HFFc6 (cell line): ENCODE data around the gene A4GALT. TPM values are rescaled to one million over a fixed set of nuclear protein-coding genes. Genes with fewer than 3 reads are reported as not detected.
A peak's percentile ranks its signal among the peaks of the same experiment; 100 is the strongest.

ENCODE experiments used
- DNase-seq: peaks from one replicate; pipeline ENCODE4 v3.0.0-alpha.2; 2018
- H3K27ac Mint-ChIP-seq: 2 replicates; pipeline ENCODE4 v1.8.0; 2020; ENCODE audit warnings: mild to moderate bottlenecking, mixed read lengths
- H3K27me3 Mint-ChIP-seq: 2 replicates; pipeline ENCODE4 v1.8.0; 2021; ENCODE audit warnings: mild to moderate bottlenecking, moderate library complexity, mixed read lengths; ENCODE audit not compliant: insufficient read depth
- H3K36me3 Mint-ChIP-seq: 2 replicates; pipeline ENCODE4 v1.8.0; 2021; ENCODE audit warnings: low read depth, mixed read lengths
- H3K4me1 Mint-ChIP-seq: 2 replicates; pipeline ENCODE4 v1.8.0; 2020; ENCODE audit warnings: low read depth, mixed read lengths
- H3K4me3 Mint-ChIP-seq: 2 replicates; pipeline ENCODE4 v1.8.0; 2020; ENCODE audit warnings: mild to moderate bottlenecking, moderate library complexity, mixed read lengths
- H3K9me3 Mint-ChIP-seq: 2 replicates; pipeline ENCODE4 v1.8.0; 2020; ENCODE audit warnings: mild to moderate bottlenecking, mixed read lengths
- CTCF ChIP-seq: fragments of 200-600 bp; sonication (generic); IDR thresholded peaks from 2 replicates; pipeline ENCODE4 v1.5.0; 2021; ENCODE audit warnings: antibody characterized with exemption, mild to moderate bottlenecking
- long read RNA-seq: library from polyadenylated mRNA; unstranded; transcript quantifications from one replicate; pipeline ENCODE4 v2.0.0, GENCODE V29; 2019
- total RNA-seq, 6 experiments: library from RNA; stranded (reverse); fragmentation: NEBNext Ultra II Directional; extraction: Animal tissue kit (Norgen Biotek cat#: 25700); gene quantifications; 2 replicates in 1 of 6; 3 replicates in 5 of 6; pipeline ENCODE4 v1.2.3, GENCODE V29; 2021

Gene A4GALT
- 10 to 100 TPM; 12.2 to 14.3 (median 13.1) TPM for total RNA-seq
- long read RNA-seq, partial matches to known transcripts: 0 of 4 reads
- long read RNA-seq, other reads (novel, unspliced or antisense): 1 of 4 reads

- no peak for DNase-seq
- H3K4me3 Mint-ChIP-seq: peak within 1 kb of the TSS; percentile 88
- H3K36me3 Mint-ChIP-seq: no peaks in the 10 kb centered on the region
- H3K9me3 Mint-ChIP-seq: no peaks in the 10 kb centered on the region
- H3K27ac Mint-ChIP-seq: no peak within 1 kb of the TSS
- H3K4me1 Mint-ChIP-seq: peaks cover 44% of the 10 kb centered on the region
- peak; percentile 22; the same call in 1 of the 2 replicates for TF ChIP-seq CTCF
- peaks cover 9% of the 10 kb centered on the region for H3K27me3 Mint-ChIP-seq
Measured at GRCh38 chr22:42720263-42721044, at the start of gene A4GALT. Gene A4GALT, minus strand, starts transcription at chr22:42720870. Its CDS starts 26,919 bp downstream, at chr22:42693951.

GRCh38 chr22:42770448-42770726 is 49.7 kb upstream of the A4GALT start:
- Mint-ChIP-seq H3K36me3 (no peaks in the 10 kb centered on the region), H3K4me3 (no peak overlapping the region; the same call in 1 of the 2 replicates)

GRCh38 chr22:42769574-42770447 is 49.1 kb upstream of the A4GALT start:
- Mint-ChIP-seq H3K27me3 (peaks cover 5% of the 10 kb centered on the region), H3K36me3 (no peaks in the 10 kb centered on the region), H3K27ac (peak overlapping the region; percentile 80), H3K9me3 (no peaks in the 10 kb centered on the region), H3K4me3 (peak overlapping the region; percentile 62), H3K4me1 (peaks cover 10% of the 10 kb centered on the region)
- DNase-seq: peak; percentile 63
- no peak for TF ChIP-seq CTCF

More at GRCh38 chr22:42770448-42770726, 49.7 kb upstream of the A4GALT start:
- peaks cover 3% of the 10 kb centered on the region for H3K27me3 Mint-ChIP-seq
- DNase-seq: no peak
- no peak overlapping the region for H3K27ac Mint-ChIP-seq
- TF ChIP-seq CTCF: no peak
- H3K9me3 Mint-ChIP-seq: no peaks in the 10 kb centered on the region
- peaks cover 10% of the 10 kb centered on the region for H3K4me1 Mint-ChIP-seq

GRCh38 chr22:42769238-42769573 is 48.5 kb upstream of the A4GALT start:
- H3K4me3 Mint-ChIP-seq: no peak overlapping the region
- peaks cover 10% of the 10 kb centered on the region for H3K4me1 Mint-ChIP-seq

More at GRCh38 chr22:42769238-42769573, 48.5 kb upstream of the A4GALT start:
- TF ChIP-seq CTCF: no peak
- H3K9me3 Mint-ChIP-seq: no peaks in the 10 kb centered on the region
- H3K36me3 Mint-ChIP-seq: no peaks in the 10 kb centered on the region
- DNase-seq: no peak
- peaks cover 5% of the 10 kb centered on the region for H3K27me3 Mint-ChIP-seq
- no peak overlapping the region for H3K27ac Mint-ChIP-seq
